Pancreas (tissue), 10 donors: ENCODE results near the gene GSTT2. TPM values are rescaled to one million over a fixed set of nuclear protein-coding genes. Genes with fewer than 3 reads are reported as not detected.
"Not testable (repeated sequence)": the region's sequence is repeated elsewhere in the genome, so short reads cannot be mapped to it uniquely, and the experiment has no call there.

Experiments used
- ATAC-seq, 4 donors: fragments of 200-7000 bp; cut with Tn5 transposase; one replicate each; pipeline versions ENCODE4 v1.8.0 to v1.9.1; 2020; ENCODE audit warnings: mild to moderate bottlenecking in 4 of 4, moderate library complexity in 4 of 4
- DNase-seq, 6 donors: peaks; one replicate each; pipeline ENCODE4 v3.0.0-alpha.2; 2020
- FAIRE-seq: peaks from 2 replicates; lab custom pipeline; 2012; peaks lifted over from hg19 to GRCh38; lab: Jason Lieb, UNC
- H3K27ac ChIP-seq, 4 donors: fragments of 200-600 bp; sonication (generic); 1 replicate in 3 of 4; 2 replicates in 1 of 4; pipeline versions ENCODE4 v1.5.0 to v1.8.0; 2020
- H3K27me3 ChIP-seq, 4 donors: fragments of 200-600 bp; one replicate each; pipeline ENCODE4 v1.8.0; 2021
- H3K36me3 ChIP-seq, 3 donors: fragments of 200-600 bp; sonication (generic) in 1 of 3; one replicate each; pipeline versions ENCODE4 v1.5.0 to v1.8.0; 2020 to 2021
- H3K4me1 ChIP-seq, 3 donors: fragments of 200-600 bp; one replicate each; pipeline ENCODE4 v1.8.0; 2021
- H3K4me3 ChIP-seq, 4 donors: fragments of 200-600 bp; sonication (generic) in 2 of 4; one replicate each; pipeline versions ENCODE4 v1.5.0 to v1.8.0; 2020 to 2021
- H3K9me3 ChIP-seq, 4 donors: fragments of 200-600 bp; one replicate each; pipeline ENCODE4 v1.8.0; 2021
- CTCF ChIP-seq, 4 donors: fragments of 200-600 bp; sonication (generic) in 3 of 4; IDR thresholded peaks; one replicate each; pipeline versions ENCODE4 v1.5.0 to v1.8.0; 2021; ENCODE audit warnings: antibody characterized with exemption in 4 of 4
- WGBS, 2 donors: extraction: QIAGEN DNeasy Blood & Tissue Kit; methylation state at CpG; one replicate each; pipeline ENCODE4 v1.1.7; 2013; 5-methylcytosine and 5-hydroxymethylcytosine counted together
- intact Hi-C, 3 donors: fragments of 100-400 bp; cut with DNase I; formaldehyde crosslinking; loops; one replicate each; pipeline versions ENCODE4 v1.11.1 to v1.14.2; 2022
- polyA plus RNA-seq, 2 donors: library from polyadenylated mRNA; stranded (reverse); fragments of 200-250 nt; gene quantifications; one replicate each; pipeline ENCODE4 v1.2.3, GENCODE V29; 2013
- total RNA-seq, 6 donors: library from RNA; stranded (reverse); fragmentation: NEBNext Ultra II Directional in 4 of 6; extraction: Animal tissue kit (Norgen Biotek cat#: 25700) in 4 of 6; gene quantifications; one replicate each; pipeline versions ENCODE4 v1.2.1 to v1.2.4, GENCODE V29; 2021 to 2023
- donor health status: healthy with polysubstance abuse.
- donor health status: DM: no; HTN: no; CAD: no; lungs with moderate emphysema.
- donor health status: DM: no; HTN: no; CAD: no.
- donor health status: control.
- donor health status: control.
- donor health status: Bipolar disorder and iron deficiency.
- donor health status: DM: yes; HTN: yes; CAD: no.
- donor health status: DM: no; HTN: no; CAD: no.
- donor health status: DM: no; HTN: no; CAD: no.
- donor health status: DM: yes; HTN: yes; CAD: no.

GSTT2 gene
- total RNA-seq: 1 to 10 TPM in 2 of 6 donors, under 1 TPM in 1, not detected in 3; 0.79 to 1.5 (median 1.2) TPM
- polyA plus RNA-seq: 1 to 10 TPM in 1 of 2 donors, under 1 TPM in 1; 0.54 to 1.0 TPM

GRCh38 chr22:23979557-23980240 lies at the start of gene GSTT2:
TSS of gene GSTT2 (plus strand) at chr22:23980134.
- not testable (repeated sequence) for H3K27ac ChIP-seq, H3K4me1 ChIP-seq, DNase-seq, H3K4me3 ChIP-seq, H3K9me3 ChIP-seq, H3K27me3 ChIP-seq, FAIRE-seq, H3K36me3 ChIP-seq
- intact Hi-C loops: loop anchor here in 1 of 3 donors (10.0 kb wide), 1 partner anchor 55 kb away; no protein-coding TSS in a partner anchor
- ATAC-seq: peak; percentile 89 to 93 (median 92)
- no CpG with 5 or more reads among the region's 41 CpGs for WGBS, 2 donors

- no peak for TF ChIP-seq CTCF (IDR thresholded peaks at IDR 0.05)
- peak; percentile 50 to 87 (median 64) for ATAC-seq
- peaks cover 0 to 6% (median 5%) of the 10 kb centered on the region in 3 donors for H3K4me1 ChIP-seq
- WGBS, 2 donors: 50 to 56% methylated on average over 5 of the region's 5 CpGs
- DNase-seq: no peak
- intact Hi-C loops: no loop called here
- no peaks in the 10 kb centered on the region for H3K36me3 ChIP-seq
- no peak overlapping the region for H3K27ac ChIP-seq
- no peak overlapping the region for H3K4me3 ChIP-seq
- no peak for FAIRE-seq
- H3K9me3 ChIP-seq: no peaks in the 10 kb centered on the region
- H3K27me3 ChIP-seq: no peaks in the 10 kb centered on the region
Measured at GRCh38 chr22:23938328-23939016, 41.5 kb upstream of the GSTT2 start.

GRCh38 chr22:23939017-23939357 lies 40.9 kb upstream of the GSTT2 start:
- no peak for DNase-seq
- 63 to 79% methylated on average over 3 of the region's 3 CpGs for WGBS, 2 donors
- no peaks in the 10 kb centered on the region for H3K9me3 ChIP-seq
- FAIRE-seq: no peak
- no peak for ATAC-seq
- H3K4me1 ChIP-seq: peaks cover 0 to 6% (median 5%) of the 10 kb centered on the region in 3 donors
- H3K27ac ChIP-seq: no peak overlapping the region
- intact Hi-C loops: no loop called here
- H3K27me3 ChIP-seq: no peaks in the 10 kb centered on the region
- H3K4me3 ChIP-seq: no peak overlapping the region
- no peak for TF ChIP-seq CTCF (IDR thresholded peaks at IDR 0.05)
- no peaks in the 10 kb centered on the region for H3K36me3 ChIP-seq

GRCh38 chr22:23940166-23940565 lies 39.8 kb upstream of the GSTT2 start:
- intact Hi-C loops, H3K27me3 ChIP-seq, H3K9me3 ChIP-seq, ATAC-seq, H3K36me3 ChIP-seq, FAIRE-seq, H3K4me3 ChIP-seq, H3K27ac ChIP-seq, H3K4me1 ChIP-seq, DNase-seq: not testable (repeated sequence)
- WGBS, 2 donors: no CpG with 5 or more reads among the region's 14 CpGs

GRCh38 chr22:23947391-23947790 lies 32.5 kb upstream of the GSTT2 start:
- H3K27me3 ChIP-seq, DNase-seq, H3K36me3 ChIP-seq, FAIRE-seq, intact Hi-C loops, H3K9me3 ChIP-seq, H3K27ac ChIP-seq, H3K4me3 ChIP-seq, H3K4me1 ChIP-seq: not testable (repeated sequence)
- peak in 2 of 4 donors; percentile 55 to 58 for ATAC-seq
- WGBS, 2 donors: 41% methylated on average over 3 of the region's 3 CpGs; no CpG with 5 or more reads in 1 of the 2 donors

GRCh38 chr22:23949764-23950163 lies 30.2 kb upstream of the GSTT2 start:
- ATAC-seq, H3K36me3 ChIP-seq, intact Hi-C loops, FAIRE-seq, H3K9me3 ChIP-seq, H3K27me3 ChIP-seq, H3K4me1 ChIP-seq, H3K4me3 ChIP-seq, H3K27ac ChIP-seq: not testable (repeated sequence)
- DNase-seq: peak in 1 of 6 donors; percentile 34
- 78 to 84% methylated on average over 18 of the region's 18 CpGs for WGBS, 2 donors

- H3K4me3 ChIP-seq, H3K27ac ChIP-seq, intact Hi-C loops, ATAC-seq, H3K4me1 ChIP-seq, H3K27me3 ChIP-seq, DNase-seq, FAIRE-seq, H3K36me3 ChIP-seq, H3K9me3 ChIP-seq: not testable (repeated sequence)
- WGBS, 2 donors: 86 to 88% methylated on average over 2 of the region's 2 CpGs
Measured at GRCh38 chr22:23951383-23951782, 28.6 kb upstream of the GSTT2 start.

- H3K27ac ChIP-seq, H3K27me3 ChIP-seq, FAIRE-seq, H3K9me3 ChIP-seq, intact Hi-C loops, ATAC-seq, H3K36me3 ChIP-seq, H3K4me1 ChIP-seq, DNase-seq, H3K4me3 ChIP-seq: not testable (repeated sequence)
- 51 to 68% methylated on average over 9 to 11 of the region's 11 CpGs for WGBS, 2 donors
Measured at GRCh38 chr22:23952794-23953405, 27.0 kb upstream of the GSTT2 start.

GRCh38 chr22:23953485-23953884 lies 26.4 kb upstream of the GSTT2 start:
- H3K4me3 ChIP-seq, H3K27ac ChIP-seq, H3K4me1 ChIP-seq, H3K36me3 ChIP-seq, intact Hi-C loops, DNase-seq, FAIRE-seq, ATAC-seq, H3K9me3 ChIP-seq, H3K27me3 ChIP-seq: not testable (repeated sequence)
- 57 to 89% methylated on average over 3 to 4 of the region's 4 CpGs for WGBS, 2 donors
